ELF-1 (cell line): ENCODE measurements around the gene MMRN2.
"Not testable (repeated sequence)": the region's sequence is repeated elsewhere in the genome, so short reads cannot be mapped to it uniquely, and the experiment has no call there.

Experiments used
- DNase-seq: peaks from one replicate; pipeline ENCODE4 v3.0.0-alpha.2; 2016; ENCODE audit warnings: low read depth, low spot score

MMRN2 gene

GRCh38 chr10:86956195-86956847 lies 1.1 kb downstream of the MMRN2 start:
- DNase-seq = no peak

DNA sequence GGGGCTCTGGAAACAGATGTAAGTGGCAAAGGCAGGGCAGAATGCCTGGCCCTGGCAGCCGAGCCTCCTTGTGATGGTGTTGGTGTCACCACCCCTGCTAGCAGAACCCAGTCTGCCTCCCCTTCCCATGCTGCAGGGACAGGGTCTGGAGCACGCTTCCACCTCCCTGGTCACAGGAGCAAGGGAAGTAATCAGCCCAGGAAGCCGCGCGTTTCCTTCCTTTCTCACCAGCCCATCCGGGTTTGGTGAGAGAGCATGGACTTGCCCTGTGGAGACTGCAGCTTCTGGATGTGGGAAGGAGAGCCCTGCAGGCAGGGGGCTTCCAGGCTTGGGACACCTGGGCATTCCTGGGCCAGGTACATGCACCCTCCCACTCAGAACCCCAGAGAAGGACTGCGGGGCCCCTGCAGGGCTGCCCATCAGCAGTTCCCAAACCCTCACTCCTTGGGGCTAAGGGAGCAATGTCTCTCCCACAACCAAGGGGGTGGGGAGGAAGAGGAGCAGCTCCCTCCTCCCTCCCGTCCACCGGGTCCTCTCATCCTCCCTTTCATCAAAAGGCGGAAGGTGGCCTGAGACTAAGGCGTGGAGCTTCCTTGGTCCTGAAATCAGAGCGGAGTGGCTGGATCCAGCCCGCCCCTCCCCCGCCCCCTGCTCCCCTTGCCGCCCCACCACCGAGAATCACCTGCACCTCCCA lies 1.8 kb downstream of the MMRN2 start:
- DNase-seq = no peak

- no peak for DNase-seq
These were observed 2.5 kb downstream of the MMRN2 start for GRCh38 chr10:86954681-86955500.

- DNase-seq = peak; percentile 94
These were observed 3.4 kb downstream of the MMRN2 start for GRCh38 chr10:86953747-86954680.

DNA sequence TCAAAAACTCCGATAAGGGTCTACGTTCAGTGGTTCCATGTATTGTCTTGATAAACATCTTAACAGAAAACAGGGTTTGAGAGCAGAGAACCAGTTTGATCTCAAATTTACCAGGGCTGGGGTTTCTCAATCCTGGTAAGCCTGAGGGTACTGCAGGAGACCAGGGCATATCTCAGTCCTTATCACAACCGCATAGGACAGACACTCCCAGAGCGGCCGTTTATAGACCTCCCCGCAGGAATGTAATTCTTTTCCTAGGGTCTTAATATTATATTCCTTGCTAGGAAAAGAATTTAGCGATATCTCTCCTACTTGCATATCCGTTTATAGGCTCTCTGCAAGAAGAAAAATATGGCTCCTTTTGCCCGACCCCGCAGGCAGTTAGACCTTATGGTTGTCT lies 4.7 kb downstream of the MMRN2 start:
- DNase-seq = not testable (repeated sequence)

- no peak for DNase-seq
These were observed 5.3 kb downstream of the MMRN2 start for GRCh38 chr10:86952106-86952505.

GRCh38 chr10:86951184-86951761 lies 6.1 kb downstream of the MMRN2 start:
- no peak for DNase-seq

- DNase-seq = no peak
These were observed 7.1 kb downstream of the MMRN2 start for GRCh38 chr10:86950349-86950748.

DNA sequence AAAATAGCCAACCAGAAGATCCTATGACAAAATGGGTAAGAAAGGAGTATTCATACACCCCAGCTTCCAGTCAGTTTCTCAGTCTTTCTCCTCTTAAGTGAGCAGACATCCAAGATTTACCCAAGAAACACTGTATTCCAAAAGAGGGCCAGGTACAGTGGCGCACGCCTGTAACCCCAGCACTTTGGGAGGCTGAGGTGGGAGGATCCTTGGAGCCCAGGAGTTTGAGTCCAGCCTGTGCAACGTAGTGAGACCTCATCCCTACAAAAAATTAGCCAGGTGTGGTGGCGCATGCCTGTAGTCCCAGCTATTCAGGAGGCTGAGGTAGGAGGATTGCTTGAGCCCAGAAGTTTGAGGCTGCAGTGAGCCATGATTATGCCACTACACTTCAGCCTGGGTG lies 9.6 kb downstream of the MMRN2 start:
- not testable (repeated sequence) for DNase-seq

DNA sequence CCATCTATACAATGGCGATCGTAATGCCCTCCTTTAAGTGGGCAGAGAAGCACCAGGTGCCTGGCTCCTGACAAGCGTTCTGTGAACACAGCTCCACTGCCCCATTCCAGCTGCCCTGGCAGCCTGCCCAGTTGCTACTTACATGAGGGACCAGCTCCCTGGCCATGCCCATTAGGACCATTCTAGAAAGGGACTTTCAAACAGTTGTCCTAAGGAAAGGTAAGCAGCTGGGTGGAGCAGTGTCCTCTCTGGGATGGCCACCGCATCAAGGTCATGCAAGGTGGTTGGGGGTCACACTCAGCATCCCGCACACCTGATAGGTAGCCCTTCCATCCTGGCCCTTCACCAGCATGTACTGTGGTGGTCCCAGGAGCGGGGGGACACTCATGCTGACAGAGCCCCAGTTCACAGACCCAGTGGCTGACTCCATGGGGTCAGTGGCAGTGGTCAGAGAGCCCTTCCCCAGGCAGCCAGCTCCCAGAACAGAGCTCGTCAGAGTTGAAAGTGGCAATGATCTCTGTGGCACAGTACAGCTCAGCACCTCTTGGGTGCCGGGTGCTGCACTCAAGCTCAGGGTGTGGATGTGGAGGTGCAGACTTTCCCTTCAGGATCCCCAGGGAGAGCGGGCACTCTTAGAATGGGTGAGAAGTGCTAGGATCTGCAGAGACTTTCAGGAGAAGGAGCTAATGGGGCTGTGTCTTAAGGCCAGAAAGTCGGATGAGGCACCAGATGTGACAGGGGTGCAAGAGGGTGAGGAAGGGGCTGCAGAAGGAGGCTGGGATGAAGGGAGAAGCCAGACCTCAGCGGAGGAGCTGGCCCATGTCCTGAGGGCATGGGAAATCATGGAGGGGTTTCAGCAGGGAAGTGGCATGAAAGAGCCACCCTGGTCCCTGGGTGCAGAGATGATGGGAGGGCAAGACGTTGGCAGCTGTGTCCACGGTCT lies 10.9 kb downstream of the MMRN2 start:
- DNase-seq = no peak

- peak; percentile 79 for DNase-seq
These were observed 11.8 kb downstream of the MMRN2 start for GRCh38 chr10:86945361-86946212.

DNA sequence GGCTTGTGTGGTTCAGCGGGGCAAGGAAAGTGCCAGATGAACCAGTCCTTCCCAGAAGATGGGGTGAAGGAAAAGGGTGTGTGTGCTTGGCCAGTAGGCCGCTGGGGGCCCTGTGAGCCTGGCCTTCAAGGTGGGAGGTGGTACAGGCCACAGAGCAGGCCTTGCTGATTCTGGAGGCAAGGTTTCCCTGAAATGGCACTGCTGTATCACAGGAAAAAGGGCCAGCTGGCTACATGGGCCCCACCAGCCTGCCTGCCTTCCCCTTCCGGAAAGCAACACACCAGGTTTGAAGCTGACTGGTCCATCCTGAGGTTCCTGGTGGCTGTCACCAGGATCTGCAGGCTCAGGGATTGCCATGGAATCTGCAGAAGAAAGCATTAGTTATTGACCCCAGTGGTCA lies 12.5 kb downstream of the MMRN2 start:
- no peak for DNase-seq

DNA sequence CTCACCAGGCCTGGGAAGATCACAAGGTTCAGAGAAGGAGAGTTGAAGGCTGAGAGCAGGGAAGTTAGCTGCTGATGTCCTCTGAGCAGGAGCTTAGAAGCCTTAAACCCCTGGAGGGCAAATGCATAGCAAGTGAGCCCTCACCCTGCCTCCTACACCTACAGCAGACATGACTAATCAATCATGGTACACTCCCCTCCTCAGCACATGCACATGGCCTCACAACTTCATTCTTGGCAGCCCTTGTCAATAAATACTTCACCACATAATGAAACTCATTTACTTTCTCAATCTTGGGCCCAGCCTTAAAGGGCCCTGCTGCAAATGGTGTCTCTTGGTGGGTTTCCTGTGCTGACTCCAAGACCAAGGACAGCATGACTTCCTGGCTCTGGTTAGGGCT lies 12.9 kb downstream of the MMRN2 start:
- DNase-seq = peak; percentile 54

DNA sequence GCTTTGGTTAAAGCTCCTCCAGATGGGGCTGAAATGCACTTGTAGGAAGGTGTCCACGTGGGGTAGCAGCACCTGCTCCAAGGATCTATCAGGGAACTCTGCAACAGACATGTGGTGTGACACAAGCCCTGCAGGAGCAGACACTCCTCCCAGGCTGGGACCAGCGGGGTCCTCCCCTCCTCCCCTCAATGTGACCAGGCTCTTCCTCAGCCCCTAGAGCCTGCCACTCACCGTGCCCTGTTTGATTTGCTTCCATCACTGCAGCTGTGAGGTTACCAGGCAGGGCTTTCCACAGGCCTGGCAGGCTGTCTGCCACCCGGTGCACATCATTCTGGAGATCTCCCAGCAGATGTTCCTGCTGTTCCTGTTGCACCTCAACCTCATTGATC lies 13.4 kb downstream of the MMRN2 start:
- DNase-seq = no peak

- DNase-seq = no peak
These were observed 13.9 kb downstream of the MMRN2 start for GRCh38 chr10:86943316-86944030.

GRCh38 chr10:86942441-86943315 lies 14.7 kb downstream of the MMRN2 start:
- peak; percentile 57 for DNase-seq

DNA sequence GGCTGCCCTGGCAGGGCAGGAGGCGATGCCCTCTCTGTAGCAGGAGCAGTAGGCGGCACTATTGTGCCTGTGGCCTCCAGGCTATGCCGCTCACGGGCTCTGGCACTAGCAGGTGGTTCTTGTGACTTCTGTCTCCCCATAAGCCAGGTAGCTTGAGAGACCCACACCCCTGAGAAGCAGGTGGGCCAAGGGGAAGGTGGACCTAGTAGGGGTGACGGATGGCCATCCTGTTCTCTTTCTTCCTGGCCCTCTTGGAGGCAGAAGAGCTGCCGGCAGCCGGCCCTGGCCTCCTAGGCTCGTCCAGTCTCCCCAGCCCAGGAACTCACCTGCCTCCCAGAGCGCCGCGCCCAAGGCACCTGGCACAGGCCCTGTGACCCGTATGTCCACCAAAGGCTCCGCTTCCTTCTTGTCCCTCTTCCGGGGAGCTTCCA lies 15.4 kb downstream of the MMRN2 start:
- no peak for DNase-seq
